ENCODE data around the gene EPS8L3. TPM values are rescaled to one million over a fixed set of nuclear protein-coding genes. Genes with fewer than 3 reads are reported as not detected.

EPS8L3 gene
- total and polyA plus RNA-seq, 10 of the 15 experiments (the other 5 are each of a cell fraction or from before 2014, with no cell fraction given): not detected

GRCh38 chr1:109721042-109721441, 42.7 kb downstream of the EPS8L3 start (continued):
- no peak for TF ChIP-seq SIX5 (IDR thresholded peaks at IDR 0.05; ENCODE audit: low read depth, low read length, severe bottlenecking)
- no peak for TF ChIP-seq FOXM1 (IDR thresholded peaks at IDR 0.05; ENCODE audit: low read depth, low read length)
- TF ChIP-seq, protein P1, sequence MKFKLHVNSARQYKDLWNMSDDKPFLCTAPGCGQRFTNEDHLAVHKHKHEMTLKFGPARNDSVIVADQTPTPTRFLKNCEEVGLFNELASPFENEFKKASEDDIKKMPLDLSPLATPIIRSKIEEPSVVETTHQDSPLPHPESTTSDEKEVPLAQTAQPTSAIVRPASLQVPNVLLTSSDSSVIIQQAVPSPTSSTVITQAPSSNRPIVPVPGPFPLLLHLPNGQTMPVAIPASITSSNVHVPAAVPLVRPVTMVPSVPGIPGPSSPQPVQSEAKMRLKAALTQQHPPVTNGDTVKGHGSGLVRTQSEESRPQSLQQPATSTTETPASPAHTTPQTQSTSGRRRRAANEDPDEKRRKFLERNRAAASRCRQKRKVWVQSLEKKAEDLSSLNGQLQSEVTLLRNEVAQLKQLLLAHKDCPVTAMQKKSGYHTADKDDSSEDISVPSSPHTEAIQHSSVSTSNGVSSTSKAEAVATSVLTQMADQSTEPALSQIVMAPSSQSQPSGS (IDR thresholded peaks at IDR 0.05; ENCODE audit: low read length): no peak
- TF ChIP-seq MYC (IDR thresholded peaks at IDR 0.05; ENCODE audit: insufficient read depth, insufficient read length, insufficient replicate concordance, low read length, severe bottlenecking): no peak

GRCh38 chr1:109719337-109719837, 44.3 kb downstream of the EPS8L3 start:
- Histone ChIP-seq H3K27me3 (replicated peaks in 1 of 2; ENCODE audit: control insufficient read depth in 2 of 2, insufficient read depth in 2 of 2, low read length in 1 of 2) (no peaks in the 10 kb centered on the region), H3K4me1 (ENCODE audit: control insufficient read depth, insufficient read depth, low read length) (peaks cover 11% of the 10 kb centered on the region), H3K9me3 (replicated peaks; ENCODE audit: control insufficient read depth, insufficient read depth, low read length) (no peaks in the 10 kb centered on the region; the same call in 2 of the 3 replicates), H3K36me3 (ENCODE audit: control insufficient read depth in 2 of 2, insufficient read depth in 2 of 2, low read length in 1 of 2) (no peaks in the 10 kb centered on the region), H3K79me2 (ENCODE audit: control insufficient read depth, insufficient read depth, low read length) (no peaks in the 10 kb centered on the region), H4K20me1 (ENCODE audit: control insufficient read depth, insufficient read depth) (no peaks in the 10 kb centered on the region), H2AFZ (ENCODE audit: control insufficient read depth, low read depth, low read length) (peak overlapping the region; percentile 62; the same call in 1 of the 2 replicates), H3K4me2 (ENCODE audit: control insufficient read depth, insufficient read depth) (no peak overlapping the region), H3K27ac (ENCODE audit: control insufficient read depth, insufficient read depth) (no peak overlapping the region), H3K4me3 (0 out of 2 replicates have a peak overlapping the region, but pooled peaks have one; percentile 6), H3K9ac (ENCODE audit: control insufficient read depth, insufficient read depth, low read length) (no peak overlapping the region)
- DNase-seq (ENCODE audit: low read depth, low spot score) (peak; percentile 31), FAIRE-seq (peak; percentile 83), ATAC-seq (peak; percentile 84)
- ChIA-PET POLR2A (no interaction called here), SMC1A (ENCODE audit: uncharacterized antibody, unreplicated experiment) (no interaction called here), CTCF (interaction anchor here (2.4 kb wide), 1 partner anchor 265 kb away, joined by 11 read pairs; the partner anchor contains the start of gene AHCYL1), RAD21 (ENCODE audit: unreplicated experiment) (no interaction called here)
- no TSS peak for BruUV-seq (replicated peaks)
- in situ Hi-C loops (cut with MboI): no loop called here
- TF ChIP-seq POU2F2 (IDR thresholded peaks at IDR 0.05; ENCODE audit: borderline replicate concordance, low read depth, low read length) (0 out of 3 replicates have a peak, but pooled peaks have one; percentile 36), NFIC (IDR thresholded peaks at IDR 0.05; ENCODE audit: low read depth, low read length) (no peak), IKZF2 (IDR thresholded peaks at IDR 0.05) (0 out of 4 replicates have a peak, but pooled peaks of 1 of the 2 experiments have one; percentile 14), BACH1 (IDR thresholded peaks at IDR 0.05; ENCODE audit: borderline replicate concordance) (peak; percentile 76), JUNB (IDR thresholded peaks at IDR 0.05) (peak; percentile 52), STAT3 (IDR thresholded peaks at IDR 0.05; ENCODE audit: low read depth, low read length) (no peak)
- intact Hi-C loops (cut with micrococcal nuclease; ENCODE audit: unreplicated experiment): no loop called here
- 1% methylated on average over 5 of the region's 5 CpGs for WGBS (ENCODE audit: insufficient coverage, insufficient replicate concordance, low lambda C conversion rate, missing lambda C conversion rate)

All from GM12878 (cell line).